GM19467 (cell line): Measurements from ENCODE around the gene PIK3CD.
"Not testable (repeated sequence)": the region's sequence is repeated elsewhere in the genome, so short reads cannot be mapped to it uniquely, and the experiment has no call there.

Experiments used
- ATAC-seq: cut with Tn5 transposase; IDR thresholded peaks from one replicate; pipeline ENCODE4 v1.9.1; 2021; ENCODE audit warnings: mild to moderate bottlenecking, moderate library complexity; ENCODE audit not compliant: unreplicated experiment

PIK3CD gene

GRCh38 chr1:9618909-9619679 is 32.4 kb upstream of the PIK3CD start:
- no peak for ATAC-seq

- no peak for ATAC-seq
Observed at GRCh38 chr1:9621032-9621431, 30.5 kb upstream of the PIK3CD start.

GRCh38 chr1:9624081-9624480 is 27.4 kb upstream of the PIK3CD start:
- ATAC-seq, result no peak

GRCh38 chr1:9625030-9625429 is 26.5 kb upstream of the PIK3CD start:
- not testable (repeated sequence) for ATAC-seq

GRCh38 chr1:9626201-9626608 is 25.3 kb upstream of the PIK3CD start:
- ATAC-seq, result no peak

- ATAC-seq, result no peak
Observed at GRCh38 chr1:9628541-9629444, 22.7 kb upstream of the PIK3CD start.

- no peak for ATAC-seq
Observed at GRCh38 chr1:9629445-9630201, 21.9 kb upstream of the PIK3CD start.

GRCh38 chr1:9630331-9631111 is 21.0 kb upstream of the PIK3CD start:
- no peak for ATAC-seq

GRCh38 chr1:9631613-9632012 is 19.9 kb upstream of the PIK3CD start:
- no peak for ATAC-seq

- ATAC-seq, result no peak
Observed at GRCh38 chr1:9633493-9633892, 18.0 kb upstream of the PIK3CD start.

GRCh38 chr1:9634582-9634981 is 16.9 kb upstream of the PIK3CD start:
- no peak for ATAC-seq

GRCh38 chr1:9639227-9639626 is 12.3 kb upstream of the PIK3CD start:
- no peak for ATAC-seq

- no peak for ATAC-seq
Observed at GRCh38 chr1:9643351-9644256, 7.9 kb upstream of the PIK3CD start.

GRCh38 chr1:9646037-9646436 is 5.5 kb upstream of the PIK3CD start:
- no peak for ATAC-seq

GRCh38 chr1:9648171-9648570 is 3.4 kb upstream of the PIK3CD start:
- ATAC-seq, result no peak

- ATAC-seq, result no peak
Observed at GRCh38 chr1:9649769-9650168, 1.8 kb upstream of the PIK3CD start.

- no peak for ATAC-seq
Observed at GRCh38 chr1:9651220-9651564, 339 bp upstream of the PIK3CD start.

GRCh38 chr1:9652379-9653209 is 1.1 kb downstream of the PIK3CD start:
- no peak for ATAC-seq

- no peak for ATAC-seq
Observed at GRCh38 chr1:9653210-9653490, 1.6 kb downstream of the PIK3CD start.
